K562 (cell line): ENCODE data around the gene SLC30A7.

Experiments
- BHLHE40 ChIP-seq: IDR thresholded peaks from 2 replicates; pipeline ENCODE4 v1.6.1; 2011; ENCODE audit warnings: low read length, improper control_type of control experiment
- BRCA1 ChIP-seq, 2 experiments: fragments of 450-650 bp in 1 of 2; sonication (generic) in 1 of 2; formaldehyde crosslinking in 1 of 2; IDR thresholded peaks; 2 replicates each; pipeline versions ENCODE4 v1.5.0 to v1.6.1; 2017 to 2020; ENCODE audit warnings: mild to moderate bottlenecking in 1 of 2, missing genetic modification reagents in 1 of 2
- EZH2 ChIP-seq: IDR thresholded peaks from 2 replicates; pipeline ENCODE4 v1.6.1; 2012; ENCODE audit warnings: low read depth, mild to moderate bottlenecking, inconsistent platforms, low read length, borderline replicate concordance
- HMGXB4 ChIP-seq: sonication (generic); formaldehyde crosslinking; IDR thresholded peaks from 2 replicates; pipeline ENCODE4 v1.8.1; 2023; ENCODE audit warnings: mild to moderate bottlenecking, missing genetic modification reagents
- MAX ChIP-seq: sonication (generic); formaldehyde crosslinking; IDR thresholded peaks from 2 replicates; pipeline ENCODE4 v1.9.0; 2022; ENCODE audit warnings: mild to moderate bottlenecking, missing genetic modification reagents
- POLR2A ChIP-seq: fragments of 450-650 bp; conservative IDR thresholded peaks from 2 replicates; pipeline ENCODE4 v1.6.1; 2016
- TF ChIP-seq, protein P1 (sequence below): sonication (generic); formaldehyde crosslinking; IDR thresholded peaks from 2 replicates; pipeline ENCODE4 v1.8.1; 2022; ENCODE audit warnings: missing genetic modification reagents

- TF ChIP-seq, protein P1, sequence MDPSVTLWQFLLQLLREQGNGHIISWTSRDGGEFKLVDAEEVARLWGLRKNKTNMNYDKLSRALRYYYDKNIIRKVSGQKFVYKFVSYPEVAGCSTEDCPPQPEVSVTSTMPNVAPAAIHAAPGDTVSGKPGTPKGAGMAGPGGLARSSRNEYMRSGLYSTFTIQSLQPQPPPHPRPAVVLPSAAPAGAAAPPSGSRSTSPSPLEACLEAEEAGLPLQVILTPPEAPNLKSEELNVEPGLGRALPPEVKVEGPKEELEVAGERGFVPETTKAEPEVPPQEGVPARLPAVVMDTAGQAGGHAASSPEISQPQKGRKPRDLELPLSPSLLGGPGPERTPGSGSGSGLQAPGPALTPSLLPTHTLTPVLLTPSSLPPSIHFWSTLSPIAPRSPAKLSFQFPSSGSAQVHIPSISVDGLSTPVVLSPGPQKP (CRISPR knock-in tag) = no peak
- TF ChIP-seq POLR2A (no peak), HMGXB4 (CRISPR knock-in tag) (no peak), BHLHE40 (no peak), MAX (CRISPR knock-in tag) (no peak), EZH2 (no peak), BRCA1 (IDR thresholded peaks at IDR 0.05) (no peak), BRCA1 (CRISPR knock-in tag; IDR thresholded peaks at IDR 0.05) (no peak)
These were observed 29.1 kb downstream of the SLC30A7 start for GRCh38 chr1:100924991-100925390.
